ENCODE measurements around the gene IRX5. TPM values are rescaled to one million over a fixed set of nuclear protein-coding genes. Genes with fewer than 3 reads are reported as not detected.
A peak's percentile ranks its signal among the peaks of the same experiment; 100 is the strongest.

The IRX5 gene
- total RNA-seq, 1 experiment from 2014 or later = 27.7 TPM

DNA sequence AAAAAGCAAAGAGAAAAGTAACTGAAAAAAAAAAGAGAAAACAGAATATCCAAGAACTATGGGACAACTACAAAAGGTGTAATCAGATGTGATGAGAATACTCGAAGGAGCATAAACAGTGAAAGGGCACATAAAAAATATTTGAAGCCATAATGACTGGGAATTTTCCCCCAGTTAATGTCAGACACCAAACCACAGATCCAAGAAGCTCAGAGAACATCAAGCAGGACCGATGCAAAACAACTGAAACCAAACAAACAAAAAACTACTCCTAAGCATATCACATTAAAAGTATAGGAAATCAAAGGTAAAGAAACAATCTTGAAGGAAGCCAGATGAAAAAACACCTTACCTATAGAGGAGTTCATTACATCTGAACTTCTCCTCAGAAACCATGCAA is 27.6 kb upstream of the IRX5 start:
- Mint-ChIP-seq H3K4me1 (ENCODE audit: low read depth, unreplicated experiment) (no peaks in the 10 kb centered on the region), H3K4me3 (ENCODE audit: unreplicated experiment) (no peak overlapping the region), H3K27me3 (ENCODE audit: insufficient read depth, unreplicated experiment) (no peaks in the 10 kb centered on the region), H3K9me3 (ENCODE audit: unreplicated experiment) (peaks cover 20% of the 10 kb centered on the region), H3K36me3 (ENCODE audit: insufficient read depth, unreplicated experiment) (no peaks in the 10 kb centered on the region), H3K27ac (ENCODE audit: unreplicated experiment) (no peak overlapping the region)
- DNase-seq = no peak
- TF ChIP-seq, protein P1, sequence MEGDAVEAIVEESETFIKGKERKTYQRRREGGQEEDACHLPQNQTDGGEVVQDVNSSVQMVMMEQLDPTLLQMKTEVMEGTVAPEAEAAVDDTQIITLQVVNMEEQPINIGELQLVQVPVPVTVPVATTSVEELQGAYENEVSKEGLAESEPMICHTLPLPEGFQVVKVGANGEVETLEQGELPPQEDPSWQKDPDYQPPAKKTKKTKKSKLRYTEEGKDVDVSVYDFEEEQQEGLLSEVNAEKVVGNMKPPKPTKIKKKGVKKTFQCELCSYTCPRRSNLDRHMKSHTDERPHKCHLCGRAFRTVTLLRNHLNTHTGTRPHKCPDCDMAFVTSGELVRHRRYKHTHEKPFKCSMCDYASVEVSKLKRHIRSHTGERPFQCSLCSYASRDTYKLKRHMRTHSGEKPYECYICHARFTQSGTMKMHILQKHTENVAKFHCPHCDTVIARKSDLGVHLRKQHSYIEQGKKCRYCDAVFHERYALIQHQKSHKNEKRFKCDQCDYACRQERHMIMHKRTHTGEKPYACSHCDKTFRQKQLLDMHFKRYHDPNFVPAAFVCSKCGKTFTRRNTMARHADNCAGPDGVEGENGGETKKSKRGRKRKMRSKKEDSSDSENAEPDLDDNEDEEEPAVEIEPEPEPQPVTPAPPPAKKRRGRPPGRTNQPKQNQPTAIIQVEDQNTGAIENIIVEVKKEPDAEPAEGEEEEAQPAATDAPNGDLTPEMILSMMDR (IDR thresholded peaks at IDR 0.05; ENCODE audit: insufficient read depth in 1 of 2, low read depth in 1 of 2, low read length in 1 of 2, severe bottlenecking in 1 of 2, unreplicated experiment in 1 of 2) = no peak
- Histone ChIP-seq H3K36me3 (ENCODE audit: control insufficient read depth, insufficient read depth, low read length) (no peaks in the 10 kb centered on the region), H3K27me3 (replicated peaks; ENCODE audit: control insufficient read depth, insufficient read depth, low read length) (no peaks in the 10 kb centered on the region), H3K9me3 (peaks cover 2% of the 10 kb centered on the region; the same call in 1 of the 2 replicates), H3K4me3 (ENCODE audit: low read depth, low read length) (no peak overlapping the region), H3K4me1 (no peaks in the 10 kb centered on the region)
- intact Hi-C loops (cut with micrococcal nuclease; ENCODE audit: unreplicated experiment) = no loop called here
- ChIA-PET CTCF (no interaction called here), POLR2A (no interaction called here)
- BruUV-seq (replicated peaks) = no TSS peak

GRCh38 chr16:54911079-54911478 is 19.6 kb upstream of the IRX5 start:
- Histone ChIP-seq H3K27me3 (replicated peaks; ENCODE audit: control insufficient read depth, insufficient read depth, low read length) (no peaks in the 10 kb centered on the region), H3K36me3 (ENCODE audit: control insufficient read depth, insufficient read depth, low read length) (no peaks in the 10 kb centered on the region), H3K4me1 (no peaks in the 10 kb centered on the region), H3K4me3 (ENCODE audit: low read depth, low read length) (no peak overlapping the region), H3K9me3 (no peaks in the 10 kb centered on the region)
- TF ChIP-seq, protein P1 (IDR thresholded peaks at IDR 0.05; ENCODE audit: insufficient read depth in 1 of 2, low read depth in 1 of 2, low read length in 1 of 2, severe bottlenecking in 1 of 2, unreplicated experiment in 1 of 2) = no peak
- peaks cover 7% of the 10 kb centered on the region for H3K4me1 Mint-ChIP-seq (ENCODE audit: low read depth, unreplicated experiment)
- BruUV-seq (replicated peaks) = no TSS peak
- intact Hi-C loops (cut with micrococcal nuclease; ENCODE audit: unreplicated experiment) = no loop called here
- peaks cover 24% of the 10 kb centered on the region for H3K9me3 Mint-ChIP-seq (ENCODE audit: unreplicated experiment)
- POLR2A ChIA-PET = no interaction called here
- H3K4me3 Mint-ChIP-seq (ENCODE audit: unreplicated experiment) = no peak overlapping the region
- no peak overlapping the region for H3K27ac Mint-ChIP-seq (ENCODE audit: unreplicated experiment)
- CTCF ChIA-PET = no interaction called here
- no peaks in the 10 kb centered on the region for H3K27me3 Mint-ChIP-seq (ENCODE audit: insufficient read depth, unreplicated experiment)
- peaks cover 18% of the 10 kb centered on the region for H3K36me3 Mint-ChIP-seq (ENCODE audit: insufficient read depth, unreplicated experiment)
- DNase-seq = no peak

DNA sequence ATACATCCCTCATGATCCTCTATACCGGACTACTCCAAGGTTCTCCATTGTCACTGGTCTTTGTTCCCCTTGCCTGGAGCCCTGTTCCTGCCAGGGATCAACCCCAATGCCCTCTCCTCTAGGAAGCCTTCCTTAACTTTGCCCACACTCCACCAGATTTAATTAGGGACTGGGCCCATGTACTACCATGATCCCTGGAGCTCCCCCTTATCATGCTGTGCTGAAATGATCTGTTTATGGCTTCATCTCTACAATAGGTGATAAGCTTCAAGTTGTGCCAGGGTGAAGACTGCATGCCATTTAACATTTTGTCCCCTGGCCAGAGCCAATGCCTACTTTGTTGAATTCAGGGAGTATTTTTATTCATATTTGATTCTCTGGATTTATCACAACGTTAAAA is 17.9 kb upstream of the IRX5 start:
- TF ChIP-seq, protein P1 (IDR thresholded peaks at IDR 0.05; ENCODE audit: insufficient read depth in 1 of 2, low read depth in 1 of 2, low read length in 1 of 2, severe bottlenecking in 1 of 2, unreplicated experiment in 1 of 2) = no peak
- POLR2A ChIA-PET = interaction anchor here (0.6 kb wide), 1 partner anchor 1275 kb away, joined by 3 read pairs; no protein-coding TSS in a partner anchor
- H3K36me3 Mint-ChIP-seq (ENCODE audit: insufficient read depth, unreplicated experiment) = peaks cover 30% of the 10 kb centered on the region
- no peaks in the 10 kb centered on the region for H3K27me3 Mint-ChIP-seq (ENCODE audit: insufficient read depth, unreplicated experiment)
- BruUV-seq (replicated peaks) = no TSS peak
- Histone ChIP-seq H3K9me3 (no peaks in the 10 kb centered on the region), H3K4me3 (ENCODE audit: low read depth, low read length) (no peak overlapping the region), H3K36me3 (ENCODE audit: control insufficient read depth, insufficient read depth, low read length) (no peaks in the 10 kb centered on the region), H3K4me1 (no peaks in the 10 kb centered on the region), H3K27me3 (replicated peaks; ENCODE audit: control insufficient read depth, insufficient read depth, low read length) (no peaks in the 10 kb centered on the region)
- H3K9me3 Mint-ChIP-seq (ENCODE audit: unreplicated experiment) = peaks cover 24% of the 10 kb centered on the region
- CTCF ChIA-PET = no interaction called here
- no peak for DNase-seq
- H3K4me3 Mint-ChIP-seq (ENCODE audit: unreplicated experiment) = no peak overlapping the region
- peak overlapping the region; percentile 4 for H3K27ac Mint-ChIP-seq (ENCODE audit: unreplicated experiment)
- peaks cover 7% of the 10 kb centered on the region for H3K4me1 Mint-ChIP-seq (ENCODE audit: low read depth, unreplicated experiment)
- intact Hi-C loops (cut with micrococcal nuclease; ENCODE audit: unreplicated experiment) = no loop called here
